Esophagus squamous epithelium (tissue), 4 donors: Measurements from ENCODE around the gene LSM5.
"Not testable (repeated sequence)": the region's sequence is repeated elsewhere in the genome, so short reads cannot be mapped to it uniquely, and the experiment has no call there.

Experiments used
- CTCF ChIP-seq, 6 experiments: fragments of 450-650 bp in 4 of 6; fragments of 200-600 bp in 2 of 6; sonication (generic) in 2 of 6; IDR thresholded peaks; one replicate each; pipeline ENCODE4 v1.5.1; 2016 to 2019; ENCODE audit warnings: antibody characterized with exemption in 6 of 6, mild to moderate bottlenecking in 4 of 6, moderate library complexity in 4 of 6
- POLR2A ChIP-seq, 4 donors: fragments of 450-650 bp; IDR thresholded peaks; one replicate each; pipeline ENCODE4 v1.6.1; 2017; ENCODE audit warnings: antibody characterized with exemption in 4 of 4, mild to moderate bottlenecking in 4 of 4, moderate library complexity in 3 of 4

- not testable (repeated sequence) for TF ChIP-seq CTCF, POLR2A (IDR thresholded peaks at IDR 0.05)
These were observed 20.2 kb downstream of the LSM5 start for GRCh38 chr7:32470004-32470403.
